Stimulated activated CD4-positive, alpha-beta T cell treated with anti-CD3 and anti-CD28 coated beads, TNF-alpha, amount 100 ng/mL, for 1 hour (primary cell): ENCODE data around the gene ARHGAP22.

ENCODE experiments used
- DNase-seq, 3 donors: peaks; one replicate each; pipeline ENCODE4 v3.0.0-alpha.2; 2020; ENCODE audit warnings: low read depth in 3 of 3, low spot score in 1 of 3

ARHGAP22 gene

GRCh38 chr10:48406204-48406603, 198.7 kb downstream of the ARHGAP22 start:
- no peak for DNase-seq

DNA sequence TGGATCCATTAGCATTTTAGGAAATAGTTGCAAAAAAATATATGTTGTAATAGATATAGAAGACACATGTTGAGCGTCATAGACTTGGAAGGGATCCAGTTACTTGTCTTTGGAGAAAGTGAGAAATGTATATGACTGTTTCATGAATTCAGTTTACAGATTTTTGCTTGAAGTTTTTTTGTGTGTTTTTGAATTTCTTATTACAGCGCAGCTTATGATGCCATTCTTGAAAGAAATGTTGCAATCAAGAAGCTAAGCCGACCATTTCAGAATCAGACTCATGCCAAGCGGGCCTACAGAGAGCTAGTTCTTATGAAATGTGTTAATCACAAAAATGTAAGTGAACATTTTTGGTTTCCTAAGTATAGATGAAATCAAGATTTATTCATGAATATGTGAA, 200.2 kb downstream of the ARHGAP22 start:
- DNase-seq, result no peak

DNA sequence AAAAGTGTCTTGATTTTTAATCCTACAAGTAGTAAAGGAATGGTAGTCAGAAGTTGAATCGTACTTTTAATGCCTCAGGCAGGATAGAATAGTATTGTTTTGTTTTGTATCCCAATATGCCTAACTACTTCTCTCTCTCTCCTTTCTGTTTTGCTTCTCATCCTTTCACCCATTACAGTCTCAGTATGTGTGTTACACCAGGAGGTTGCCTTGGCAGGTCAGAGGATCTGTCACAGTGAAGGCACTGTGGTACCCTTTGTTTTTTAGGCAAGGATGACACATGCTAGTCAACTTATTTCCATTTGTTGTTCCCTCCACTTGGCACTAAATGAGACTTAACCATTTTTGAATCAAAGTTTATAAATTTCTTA, 204.0 kb downstream of the ARHGAP22 start:
- no peak for DNase-seq

DNA sequence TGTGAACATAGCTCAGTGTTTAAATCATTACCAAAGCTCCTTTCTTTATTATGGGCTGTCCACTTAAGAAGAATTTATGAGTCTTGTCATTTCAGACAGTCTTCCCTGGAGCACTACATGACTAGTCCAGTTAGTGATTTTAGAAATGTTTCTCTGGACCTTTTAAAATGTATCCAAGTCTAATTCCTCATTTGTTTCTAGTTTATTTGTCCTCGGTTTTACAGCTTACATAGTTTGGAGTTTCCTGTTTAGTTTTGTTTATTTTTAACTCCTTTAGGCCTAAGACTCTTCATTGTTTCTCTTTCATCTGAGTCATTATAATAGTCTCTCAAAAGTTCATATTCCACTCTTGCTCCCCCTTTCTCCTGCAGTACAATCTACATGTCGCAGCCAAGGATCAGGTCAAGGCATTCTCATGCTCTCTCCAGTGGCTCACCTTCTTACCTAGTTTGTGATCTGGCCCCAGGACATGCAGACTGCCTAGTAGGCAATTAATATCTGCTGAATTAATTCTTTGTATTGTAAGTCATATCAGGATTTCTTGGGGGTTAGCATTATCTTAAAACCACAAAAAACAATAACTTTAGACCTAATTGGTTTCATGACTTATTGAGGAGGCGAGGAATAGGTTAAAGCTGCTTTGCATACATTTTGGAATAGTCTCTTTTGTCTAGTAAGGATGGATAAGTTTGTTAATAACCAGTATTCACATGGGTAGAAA, 204.6 kb downstream of the ARHGAP22 start:
- no peak for DNase-seq

- no peak for DNase-seq
Measured at GRCh38 chr10:48399551-48399950, 205.3 kb downstream of the ARHGAP22 start.

GRCh38 chr10:48399056-48399541, 205.8 kb downstream of the ARHGAP22 start:
- no peak for DNase-seq

DNA sequence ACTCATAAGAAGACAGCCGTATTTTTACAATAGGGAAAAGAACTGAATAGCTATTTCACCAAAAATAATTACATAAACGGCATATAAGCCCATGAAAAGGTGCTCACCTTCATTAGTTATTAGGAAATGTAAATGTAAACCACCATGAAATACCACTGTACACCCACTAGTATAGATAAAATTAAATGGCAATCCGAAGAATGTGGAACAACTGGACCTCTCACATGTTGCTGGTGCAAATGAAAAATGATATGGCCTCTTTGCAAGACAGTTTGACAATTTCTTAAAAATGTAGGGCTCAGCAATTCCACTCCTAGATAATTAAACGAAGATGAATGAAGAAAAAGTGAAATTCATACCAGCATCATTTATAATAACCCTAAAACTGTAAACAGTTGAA, 206.6 kb downstream of the ARHGAP22 start:
- DNase-seq, result no peak
